Endothelial cell (in vitro differentiated cells): ENCODE results near the gene PTPRN2. TPM values are rescaled to one million over a fixed set of nuclear protein-coding genes. Genes with fewer than 3 reads are reported as not detected.

Experiments used
- DNase-seq: peaks from one replicate; pipeline ENCODE4 v3.0.0; 2021; ENCODE audit warnings: low spot score
- H3K27ac Mint-ChIP-seq: one replicate; pipeline ENCODE4 v1.8.0; 2021; ENCODE audit warnings: mixed read lengths, inconsistent platforms; ENCODE audit not compliant: unreplicated experiment
- H3K27me3 Mint-ChIP-seq: one replicate; pipeline ENCODE4 v1.8.0; 2021; ENCODE audit warnings: mild to moderate bottlenecking, moderate library complexity, mixed read lengths, inconsistent platforms; ENCODE audit not compliant: unreplicated experiment
- H3K36me3 Mint-ChIP-seq: one replicate; pipeline ENCODE4 v1.8.0; 2021; ENCODE audit warnings: mild to moderate bottlenecking, low read depth, mixed read lengths, inconsistent platforms; ENCODE audit not compliant: unreplicated experiment
- H3K4me1 Mint-ChIP-seq: one replicate; pipeline ENCODE4 v1.8.0; 2021; ENCODE audit warnings: mild to moderate bottlenecking, mixed read lengths, inconsistent platforms; ENCODE audit not compliant: unreplicated experiment
- H3K4me3 Mint-ChIP-seq: one replicate; pipeline ENCODE4 v1.8.0; 2021; ENCODE audit warnings: mild to moderate bottlenecking, mixed read lengths, inconsistent platforms; ENCODE audit not compliant: unreplicated experiment
- H3K9me3 Mint-ChIP-seq: one replicate; pipeline ENCODE4 v1.8.0; 2021; ENCODE audit warnings: mixed read lengths, inconsistent platforms; ENCODE audit not compliant: unreplicated experiment
- CTCF ChIP-seq: fragments of 200-600 bp; sonication (generic); IDR thresholded peaks from one replicate; pipeline ENCODE4 v1.5.0; 2021; ENCODE audit warnings: antibody characterized with exemption; ENCODE audit not compliant: unreplicated experiment
- total RNA-seq: library from RNA; stranded (reverse); fragmentation: NEBNext Ultra II Directional; extraction: Animal tissue kit (Norgen Biotek cat#: 25700); gene quantifications from one replicate; pipeline ENCODE4 v1.2.1, GENCODE V29; 2021; ENCODE audit not compliant: unreplicated experiment

The PTPRN2 gene
- total RNA-seq, 1 donor from 2014 or later: 0.18 TPM

DNA sequence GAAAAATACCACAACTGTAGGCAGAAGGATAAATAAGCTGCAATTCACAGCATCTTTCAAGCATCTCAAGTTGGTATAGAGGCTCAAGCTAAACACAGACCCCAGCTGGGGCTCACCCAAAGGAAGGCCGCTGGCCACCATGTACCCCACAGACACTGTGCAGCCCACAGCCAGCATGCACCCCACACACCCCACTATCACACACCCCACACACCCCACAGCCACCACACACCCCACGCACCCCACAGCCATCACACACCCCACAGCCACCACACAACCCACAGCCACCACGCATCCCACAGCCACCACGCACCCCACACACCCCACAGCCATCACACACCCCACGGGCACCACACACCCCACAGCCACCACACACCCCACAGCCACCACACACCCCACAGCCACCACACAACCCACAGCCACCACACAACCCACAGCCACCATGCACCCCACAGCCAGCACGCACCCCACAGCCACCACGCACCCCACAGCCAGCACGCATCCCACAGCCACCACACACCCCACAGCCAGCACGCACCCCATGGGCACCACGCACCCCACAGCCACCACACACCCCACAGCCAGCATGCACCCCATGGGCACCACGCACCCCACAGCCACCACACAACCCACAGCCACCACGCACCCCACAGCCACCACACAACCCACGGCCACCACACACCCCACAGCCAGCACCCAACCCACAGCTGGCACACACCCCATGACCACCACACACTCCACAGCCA is 1036.1 kb downstream of the PTPRN2 start:
- no peak for TF ChIP-seq CTCF
- Mint-ChIP-seq H3K4me3 (no peak overlapping the region), H3K9me3 (peaks cover 29% of the 10 kb centered on the region), H3K4me1 (no peaks in the 10 kb centered on the region), H3K27ac (no peak overlapping the region), H3K36me3 (peaks cover 24% of the 10 kb centered on the region), H3K27me3 (peaks cover 15% of the 10 kb centered on the region)
- DNase-seq: no peak

GRCh38 chr7:157550300-157551275 is 1037.0 kb downstream of the PTPRN2 start:
- Mint-ChIP-seq H3K27me3 (peaks cover 20% of the 10 kb centered on the region), H3K27ac (no peak overlapping the region), H3K36me3 (peaks cover 25% of the 10 kb centered on the region), H3K4me3 (no peak overlapping the region), H3K4me1 (no peaks in the 10 kb centered on the region), H3K9me3 (peaks cover 34% of the 10 kb centered on the region)
- no peak for DNase-seq
- TF ChIP-seq CTCF: no peak

DNA sequence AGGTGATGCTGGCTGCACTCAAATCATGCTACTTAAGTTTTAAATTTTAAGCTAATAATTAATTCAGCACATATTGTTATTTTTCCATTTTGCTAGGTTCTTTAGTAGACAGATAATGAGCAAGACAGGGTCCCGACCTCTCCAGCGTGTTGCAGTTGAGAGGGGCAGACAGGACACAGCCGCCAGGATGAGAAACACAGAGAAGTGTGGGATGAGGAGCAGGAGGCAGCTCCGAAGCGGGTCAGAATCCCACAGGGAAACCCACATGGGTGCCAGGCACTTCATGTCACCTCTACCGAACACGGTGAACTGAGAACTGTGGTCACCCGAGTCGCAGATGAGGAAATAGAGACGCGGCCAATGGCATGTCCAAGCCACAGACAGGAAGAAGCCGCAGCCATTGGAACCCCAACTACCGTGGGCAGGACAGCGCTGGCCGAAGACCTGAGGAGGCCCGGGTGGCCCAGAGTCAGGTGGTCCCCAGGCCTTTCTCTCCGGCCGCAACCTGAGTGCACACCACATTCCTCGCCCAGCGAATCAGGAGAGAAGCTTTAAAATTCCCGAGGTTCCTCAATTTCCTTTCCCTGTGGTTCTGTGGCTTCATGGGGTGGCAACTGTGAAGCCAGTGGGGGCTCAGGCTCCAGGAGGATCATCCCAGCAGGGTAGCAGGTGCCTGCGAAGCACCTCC is 1037.9 kb downstream of the PTPRN2 start:
- DNase-seq: no peak
- Mint-ChIP-seq H3K4me1 (no peaks in the 10 kb centered on the region), H3K27me3 (peaks cover 20% of the 10 kb centered on the region), H3K27ac (no peak overlapping the region), H3K9me3 (peaks cover 43% of the 10 kb centered on the region), H3K36me3 (peaks cover 29% of the 10 kb centered on the region), H3K4me3 (peak overlapping the region; percentile 29)
- TF ChIP-seq CTCF: no peak

DNA sequence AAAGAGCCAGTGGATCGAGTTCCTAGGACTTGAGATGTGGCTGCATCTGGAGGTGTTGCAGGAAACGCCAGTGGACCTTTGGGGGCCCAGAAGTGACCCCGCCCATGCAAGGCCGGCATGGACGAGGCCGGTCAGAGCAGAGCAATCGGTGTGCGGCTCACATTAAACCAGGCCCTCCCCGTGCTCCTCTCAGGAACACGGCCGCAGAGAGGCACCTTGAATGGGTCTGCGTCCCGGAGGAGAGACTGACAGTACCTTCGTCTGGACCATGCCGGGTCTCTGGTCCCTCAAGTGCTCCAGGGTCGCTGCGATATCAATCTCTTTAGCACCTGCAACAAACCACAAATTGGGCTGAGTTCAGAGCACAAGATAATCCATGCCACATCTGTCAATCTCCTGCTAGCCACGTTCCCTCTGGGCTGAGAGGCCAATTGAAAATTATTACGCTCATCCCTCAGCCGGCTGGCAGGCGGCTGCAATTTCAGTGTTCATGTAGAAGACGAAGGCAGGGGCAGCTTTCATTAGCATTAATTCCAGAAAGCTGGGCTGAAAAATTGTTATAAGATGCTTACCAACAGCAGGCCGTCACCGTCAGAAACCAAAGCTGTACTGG is 1038.8 kb downstream of the PTPRN2 start:
- no peak for DNase-seq
- Mint-ChIP-seq H3K4me3 (no peak overlapping the region), H3K9me3 (peaks cover 52% of the 10 kb centered on the region), H3K27me3 (peaks cover 23% of the 10 kb centered on the region), H3K27ac (no peak overlapping the region), H3K4me1 (no peaks in the 10 kb centered on the region), H3K36me3 (peaks cover 35% of the 10 kb centered on the region)
- no peak for TF ChIP-seq CTCF
